HG02885 (cell line): ENCODE results near the gene VPS37B.
"Not testable (repeated sequence)": the region's sequence is repeated elsewhere in the genome, so short reads cannot be mapped to it uniquely, and the experiment has no call there.

Experiments used
- ATAC-seq: cut with Tn5 transposase; IDR thresholded peaks from one replicate; pipeline ENCODE4 v1.9.1; 2021; ENCODE audit warnings: mild to moderate bottlenecking; ENCODE audit not compliant: unreplicated experiment, poor library complexity

Gene VPS37B

GRCh38 chr12:122909442-122910288, 13.7 kb upstream of the VPS37B start:
- ATAC-seq, result no peak

- ATAC-seq, result no peak
Observed at GRCh38 chr12:122908915-122909314, 13.0 kb upstream of the VPS37B start.

- ATAC-seq, result not testable (repeated sequence)
Observed at GRCh38 chr12:122905258-122905657, 9.3 kb upstream of the VPS37B start.

GRCh38 chr12:122903693-122904034, 7.7 kb upstream of the VPS37B start:
- ATAC-seq, result no peak

GRCh38 chr12:122902854-122903692, 7.1 kb upstream of the VPS37B start:
- no peak for ATAC-seq

- ATAC-seq, result no peak
Observed at GRCh38 chr12:122899887-122900286, 4.0 kb upstream of the VPS37B start.

- no peak for ATAC-seq
Observed at GRCh38 chr12:122896662-122897061, 738 bp upstream of the VPS37B start.

GRCh38 chr12:122895320-122895703, 612 bp downstream of the VPS37B start:
- no peak for ATAC-seq

GRCh38 chr12:122894193-122895121, 1.5 kb downstream of the VPS37B start:
- ATAC-seq, result no peak

GRCh38 chr12:122893208-122894153, 2.4 kb downstream of the VPS37B start:
- no peak for ATAC-seq

GRCh38 chr12:122892724-122893123, 3.2 kb downstream of the VPS37B start:
- not testable (repeated sequence) for ATAC-seq

- no peak for ATAC-seq
Observed at GRCh38 chr12:122891661-122892525, 4.0 kb downstream of the VPS37B start.

GRCh38 chr12:122889761-122890520, 6.0 kb downstream of the VPS37B start:
- ATAC-seq, result no peak

GRCh38 chr12:122888232-122888752, 7.6 kb downstream of the VPS37B start:
- peak; percentile 47 for ATAC-seq

- no peak for ATAC-seq
Observed at GRCh38 chr12:122887819-122888212, 8.1 kb downstream of the VPS37B start.

- peak; percentile 86 for ATAC-seq
Observed at GRCh38 chr12:122886851-122887818, 8.8 kb downstream of the VPS37B start.
